Measurements from ENCODE around the gene ERBB3.

GRCh38 chr12:56104109-56104814, 24.3 kb downstream of the ERBB3 start, which contains the start of gene PA2G4:
- TF ChIP-seq POLR2A (IDR thresholded peaks at IDR 0.05), result peak; percentile 80
- no peak for TF ChIP-seq CTCF (IDR thresholded peaks at IDR 0.05)
- peak; percentile 86 to 89 (median 88) for TF ChIP-seq POLR2AphosphoS5 (IDR thresholded peaks at IDR 0.05)

Data from breast epithelium (tissue), 3 donors.